CD1c-positive myeloid dendritic cell (primary cell): Measurements from ENCODE around the gene KIAA0825.
"Not testable (repeated sequence)": the region's sequence is repeated elsewhere in the genome, so short reads cannot be mapped to it uniquely, and the experiment has no call there.

ENCODE experiments used
- DNase-seq: peaks from one replicate; pipeline ENCODE4 v3.0.0-alpha.2; 2016; ENCODE audit errors: extremely low spot score

Gene KIAA0825

GRCh38 chr5:94375801-94376200 is 242.6 kb downstream of the KIAA0825 start:
- DNase-seq = no peak

GRCh38 chr5:94374336-94374735 is 244.1 kb downstream of the KIAA0825 start:
- DNase-seq = no peak

- no peak for DNase-seq
These were observed 250.5 kb downstream of the KIAA0825 start for GRCh38 chr5:94367900-94368299.

GRCh38 chr5:94366811-94367210 is 251.6 kb downstream of the KIAA0825 start:
- DNase-seq = no peak

- no peak for DNase-seq
These were observed 255.5 kb downstream of the KIAA0825 start for GRCh38 chr5:94362857-94363256.

- DNase-seq = no peak
These were observed 256.3 kb downstream of the KIAA0825 start for GRCh38 chr5:94361832-94362796.

- DNase-seq = no peak
These were observed 257.2 kb downstream of the KIAA0825 start for GRCh38 chr5:94361161-94361560.

- DNase-seq = no peak
These were observed 257.8 kb downstream of the KIAA0825 start for GRCh38 chr5:94360382-94361130.

- DNase-seq = no peak
These were observed 258.5 kb downstream of the KIAA0825 start for GRCh38 chr5:94359880-94360279.

GRCh38 chr5:94355811-94356210 is 262.6 kb downstream of the KIAA0825 start:
- no peak for DNase-seq

- DNase-seq = not testable (repeated sequence)
These were observed 263.4 kb downstream of the KIAA0825 start for GRCh38 chr5:94354837-94355485.

- DNase-seq = no peak
These were observed 264.8 kb downstream of the KIAA0825 start for GRCh38 chr5:94353605-94354004.

- DNase-seq = no peak
These were observed 271.3 kb downstream of the KIAA0825 start for GRCh38 chr5:94347130-94347529.

GRCh38 chr5:94345257-94345656 is 273.1 kb downstream of the KIAA0825 start:
- no peak for DNase-seq

- DNase-seq = no peak
These were observed 280.8 kb downstream of the KIAA0825 start for GRCh38 chr5:94337617-94338016.

GRCh38 chr5:94335936-94336335 is 282.5 kb downstream of the KIAA0825 start:
- no peak for DNase-seq

- DNase-seq = no peak
These were observed 289.3 kb downstream of the KIAA0825 start for GRCh38 chr5:94329115-94329514.

- DNase-seq = no peak
These were observed 291.8 kb downstream of the KIAA0825 start for GRCh38 chr5:94326586-94326985.

GRCh38 chr5:94316916-94317838 is 301.2 kb downstream of the KIAA0825 start:
- DNase-seq = no peak

- no peak for DNase-seq
These were observed 303.8 kb downstream of the KIAA0825 start for GRCh38 chr5:94314460-94315131.

GRCh38 chr5:94313696-94314095 is 304.7 kb downstream of the KIAA0825 start:
- no peak for DNase-seq
